SK-N-SH treated with all-trans-retinoic acid at 6 μM for 48 hours (cell line): ENCODE measurements around the gene ZNF232.

Experiments used
- BACH2 ChIP-seq: fragments of 250-450 bp; sonication (Bioruptor Pico); IDR thresholded peaks from 2 replicates; pipeline ENCODE4 v1.9.0; 2021; ENCODE audit warnings: mild to moderate bottlenecking, borderline replicate concordance
- CSDC2 ChIP-seq: fragments of 250-450 bp; sonication (Bioruptor Pico); IDR thresholded peaks from 2 replicates; pipeline ENCODE4 v1.5.0; 2020; ENCODE audit warnings: mild to moderate bottlenecking, moderate library complexity
- ESRRG ChIP-seq: fragments of 250-450 bp; sonication (Bioruptor Pico); IDR thresholded peaks from 2 replicates; pipeline ENCODE4 v1.6.1; 2021; ENCODE audit warnings: mild to moderate bottlenecking
- ZFP3 ChIP-seq: fragments of 250-450 bp; sonication (Bioruptor Pico); IDR thresholded peaks from 2 replicates; pipeline ENCODE4 v1.5.0; 2020; ENCODE audit warnings: mild to moderate bottlenecking, moderate library complexity
- TF ChIP-seq, protein P1 (sequence below): fragments of 250-450 bp; sonication (Bioruptor Pico); IDR thresholded peaks from 2 replicates; pipeline ENCODE4 v1.8.0; 2020; ENCODE audit warnings: mild to moderate bottlenecking, moderate library complexity, borderline replicate concordance

DNA sequence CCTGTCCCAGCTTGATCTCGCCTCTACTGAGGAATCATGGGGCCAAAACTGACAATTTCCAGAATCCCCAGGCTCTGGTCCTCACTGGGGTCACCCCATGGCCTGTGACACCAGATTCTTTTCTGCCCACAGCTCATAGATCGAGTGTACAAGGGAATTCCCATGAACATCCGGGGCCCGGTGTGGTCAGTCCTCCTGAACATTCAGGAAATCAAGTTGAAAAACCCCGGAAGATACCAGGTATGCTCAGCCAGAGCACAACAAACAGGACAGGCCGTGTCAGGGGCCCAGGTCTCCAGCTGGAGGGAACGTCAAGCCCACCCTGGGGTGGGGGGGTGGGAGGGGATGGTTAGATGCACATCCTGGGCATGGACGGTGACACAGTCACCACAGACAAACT is 21.6 kb upstream of the ZNF232 start:
- TF ChIP-seq ZFP3 (CRISPR knock-in tag) (no peak), ESRRG (CRISPR knock-in tag) (no peak), BACH2 (CRISPR knock-in tag) (no peak), CSDC2 (CRISPR knock-in tag) (no peak)
- TF ChIP-seq, protein P1, sequence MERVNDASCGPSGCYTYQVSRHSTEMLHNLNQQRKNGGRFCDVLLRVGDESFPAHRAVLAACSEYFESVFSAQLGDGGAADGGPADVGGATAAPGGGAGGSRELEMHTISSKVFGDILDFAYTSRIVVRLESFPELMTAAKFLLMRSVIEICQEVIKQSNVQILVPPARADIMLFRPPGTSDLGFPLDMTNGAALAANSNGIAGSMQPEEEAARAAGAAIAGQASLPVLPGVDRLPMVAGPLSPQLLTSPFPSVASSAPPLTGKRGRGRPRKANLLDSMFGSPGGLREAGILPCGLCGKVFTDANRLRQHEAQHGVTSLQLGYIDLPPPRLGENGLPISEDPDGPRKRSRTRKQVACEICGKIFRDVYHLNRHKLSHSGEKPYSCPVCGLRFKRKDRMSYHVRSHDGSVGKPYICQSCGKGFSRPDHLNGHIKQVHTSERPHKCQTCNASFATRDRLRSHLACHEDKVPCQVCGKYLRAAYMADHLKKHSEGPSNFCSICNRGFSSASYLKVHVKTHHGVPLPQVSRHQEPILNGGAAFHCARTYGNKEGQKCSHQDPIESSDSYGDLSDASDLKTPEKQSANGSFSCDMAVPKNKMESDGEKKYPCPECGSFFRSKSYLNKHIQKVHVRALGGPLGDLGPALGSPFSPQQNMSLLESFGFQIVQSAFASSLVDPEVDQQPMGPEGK (CRISPR knock-in tag): no peak
